Karpas-422 (cell line): ENCODE data around the gene NT5E. TPM values are rescaled to one million over a fixed set of nuclear protein-coding genes. Genes with fewer than 3 reads are reported as not detected.

Experiments
- DNase-seq: peaks from one replicate; pipeline ENCODE4 v3.0.0-alpha.2; 2015
- H2AFZ ChIP-seq: fragments of 200-600 bp; sonication (generic); 2 replicates; pipeline ENCODE4 v1.6.1; 2014; ENCODE audit warnings: antibody characterized with exemption, low read length, mixed read lengths
- H3K27ac ChIP-seq: fragments of 200-600 bp; sonication (generic); 2 replicates; pipeline ENCODE4 v1.5.1; 2014; ENCODE audit warnings: mild to moderate bottlenecking, low read length, moderate library complexity
- H3K27me3 ChIP-seq: fragments of 200-600 bp; sonication (generic); 2 replicates; pipeline ENCODE4 v1.6.1; 2014; ENCODE audit warnings: low read length, mixed read lengths
- H3K36me3 ChIP-seq: fragments of 200-600 bp; sonication (generic); 2 replicates; pipeline ENCODE4 v1.6.1; 2014; ENCODE audit warnings: low read length, mixed read lengths; ENCODE audit not compliant: insufficient read depth
- H3K4me1 ChIP-seq: fragments of 200-600 bp; sonication (generic); 2 replicates; pipeline ENCODE4 v1.6.1; 2014; ENCODE audit warnings: mild to moderate bottlenecking, low read length, mixed read lengths
- H3K4me2 ChIP-seq: fragments of 200-600 bp; sonication (generic); 2 replicates; pipeline ENCODE4 v1.6.1; 2014; ENCODE audit warnings: low read length, low read depth, mild to moderate bottlenecking; ENCODE audit not compliant: poor library complexity, severe bottlenecking
- H3K4me3 ChIP-seq: fragments of 200-600 bp; sonication (generic); 2 replicates; pipeline ENCODE4 v1.5.1; 2014; ENCODE audit warnings: mild to moderate bottlenecking, antibody characterized with exemption, low read length, mixed read lengths
- H3K79me2 ChIP-seq: fragments of 200-600 bp; sonication (generic); 2 replicates; pipeline ENCODE4 v1.6.1; 2014; ENCODE audit warnings: mild to moderate bottlenecking, low read length, mixed read lengths
- H3K9ac ChIP-seq: fragments of 200-600 bp; sonication (generic); 2 replicates; pipeline ENCODE4 v1.6.0; 2014; ENCODE audit warnings: low read length
- H3K9me2 ChIP-seq: fragments of 200-600 bp; sonication (generic), shearing (Covaris generic); replicated peaks from 2 replicates; pipeline ENCODE4 v1.6.0; 2014; ENCODE audit warnings: mild to moderate bottlenecking, low read length, moderate library complexity; ENCODE audit not compliant: insufficient read depth
- H3K9me3 ChIP-seq: fragments of 300-700, 200-600 bp; sonication (generic); 2 replicates; pipeline ENCODE4 v1.6.1; 2014; ENCODE audit warnings: low read length, mixed read lengths
- H4K20me1 ChIP-seq: fragments of 200-600 bp; sonication (generic); 2 replicates; pipeline ENCODE4 v1.6.1; 2014; ENCODE audit warnings: mild to moderate bottlenecking, antibody characterized with exemption, low read length, low read depth; ENCODE audit not compliant: insufficient read depth
- total RNA-seq: library from RNA; depleted of rRNA; stranded (reverse); fragments of >200 nt; shearing (Covaris generic); gene quantifications from 2 replicates; pipeline ENCODE4 v1.2.3, GENCODE V29; 2014; ENCODE audit warnings: low replicate concordance

Gene NT5E
- total RNA-seq, 1 experiment from 2014 or later = not detected

- H3K4me2 ChIP-seq = no peak overlapping the region
- no peaks in the 10 kb centered on the region for H3K79me2 ChIP-seq
- no peaks in the 10 kb centered on the region for H4K20me1 ChIP-seq
These were observed 23.9 kb downstream of the NT5E start for GRCh38 chr6:85473748-85474147.

DNA sequence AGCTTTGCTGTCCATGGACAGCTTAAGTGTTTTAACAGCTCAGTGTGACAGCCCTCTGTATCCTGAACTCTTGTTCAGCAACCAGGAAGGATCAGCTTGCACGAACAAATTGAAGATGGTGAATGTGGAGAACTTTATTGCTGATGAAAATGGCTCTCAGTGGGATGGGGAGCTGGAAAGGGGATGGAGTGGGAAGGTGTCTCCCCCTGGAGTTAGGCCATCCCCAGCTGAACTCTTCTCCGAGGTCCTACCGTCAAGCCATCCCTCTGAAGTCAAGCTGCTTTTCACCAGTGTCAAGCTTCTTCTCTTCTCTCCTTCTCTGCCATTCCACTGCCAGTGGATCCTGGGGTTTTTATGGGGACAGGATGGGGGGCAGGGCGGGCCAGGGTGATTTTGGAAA is 26.6 kb downstream of the NT5E start:
- H3K9ac ChIP-seq = no peak overlapping the region
- H3K4me3 ChIP-seq = no peak overlapping the region
- no peaks in the 10 kb centered on the region for H3K79me2 ChIP-seq
- no peaks in the 10 kb centered on the region for H4K20me1 ChIP-seq
- H3K9me3 ChIP-seq = no peaks in the 10 kb centered on the region
- no peak for DNase-seq
- no peaks in the 10 kb centered on the region for H3K36me3 ChIP-seq
- no peak overlapping the region for H2AFZ ChIP-seq
- no peaks in the 10 kb centered on the region for H3K27me3 ChIP-seq
- H3K27ac ChIP-seq = no peak overlapping the region
- no peak overlapping the region for H3K4me2 ChIP-seq
- no peaks in the 10 kb centered on the region for H3K9me2 ChIP-seq
- H3K4me1 ChIP-seq = 0 out of 2 replicates have a peak, but pooled peaks cover 2% of the 10 kb centered on the region

More at GRCh38 chr6:85473748-85474147, 23.9 kb downstream of the NT5E start:
- no peak for DNase-seq
- no peaks in the 10 kb centered on the region for H3K4me1 ChIP-seq
- H3K36me3 ChIP-seq = no peaks in the 10 kb centered on the region
- no peaks in the 10 kb centered on the region for H3K9me2 ChIP-seq
- H3K27me3 ChIP-seq = no peaks in the 10 kb centered on the region
- H3K9ac ChIP-seq = no peak overlapping the region
- no peak overlapping the region for H2AFZ ChIP-seq
- H3K27ac ChIP-seq = no peak overlapping the region
- H3K9me3 ChIP-seq = no peaks in the 10 kb centered on the region
- H3K4me3 ChIP-seq = no peak overlapping the region

GRCh38 chr6:85479208-85479607 is 29.3 kb downstream of the NT5E start:
- Histone ChIP-seq H3K27ac (no peak overlapping the region), H2AFZ (no peak overlapping the region), H3K4me2 (no peak overlapping the region), H3K27me3 (no peaks in the 10 kb centered on the region), H3K9me2 (no peaks in the 10 kb centered on the region), H3K79me2 (no peaks in the 10 kb centered on the region), H3K4me1 (peaks cover 7% of the 10 kb centered on the region; the same call in 1 of the 2 replicates), H4K20me1 (no peaks in the 10 kb centered on the region), H3K36me3 (no peaks in the 10 kb centered on the region), H3K9ac (no peak overlapping the region), H3K4me3 (no peak overlapping the region), H3K9me3 (no peaks in the 10 kb centered on the region)
- DNase-seq = no peak

- no peak overlapping the region for H3K4me2 ChIP-seq
- H4K20me1 ChIP-seq = no peaks in the 10 kb centered on the region
- DNase-seq = no peak
- H3K27ac ChIP-seq = no peak overlapping the region
- peaks cover 7% of the 10 kb centered on the region; the same call in 1 of the 2 replicates for H3K4me1 ChIP-seq
- no peaks in the 10 kb centered on the region for H3K79me2 ChIP-seq
- no peak overlapping the region for H3K9ac ChIP-seq
- H3K9me2 ChIP-seq = no peaks in the 10 kb centered on the region
- no peak overlapping the region for H2AFZ ChIP-seq
- H3K27me3 ChIP-seq = no peaks in the 10 kb centered on the region
- no peaks in the 10 kb centered on the region for H3K36me3 ChIP-seq
- no peaks in the 10 kb centered on the region for H3K9me3 ChIP-seq
- no peak overlapping the region for H3K4me3 ChIP-seq
These were observed 32.5 kb downstream of the NT5E start for GRCh38 chr6:85482206-85482904.

- Histone ChIP-seq H3K36me3 (no peaks in the 10 kb centered on the region), H3K27ac (no peak overlapping the region), H3K9ac (no peak overlapping the region), H3K27me3 (no peaks in the 10 kb centered on the region), H3K4me3 (no peak overlapping the region), H2AFZ (no peak overlapping the region), H3K4me2 (no peak overlapping the region), H3K79me2 (no peaks in the 10 kb centered on the region), H4K20me1 (no peaks in the 10 kb centered on the region), H3K9me3 (no peaks in the 10 kb centered on the region), H3K9me2 (no peaks in the 10 kb centered on the region), H3K4me1 (peaks cover 7% of the 10 kb centered on the region; the same call in 1 of the 2 replicates)
- peak; percentile 90 for DNase-seq
These were observed 33.2 kb downstream of the NT5E start for GRCh38 chr6:85482905-85483700.

DNA sequence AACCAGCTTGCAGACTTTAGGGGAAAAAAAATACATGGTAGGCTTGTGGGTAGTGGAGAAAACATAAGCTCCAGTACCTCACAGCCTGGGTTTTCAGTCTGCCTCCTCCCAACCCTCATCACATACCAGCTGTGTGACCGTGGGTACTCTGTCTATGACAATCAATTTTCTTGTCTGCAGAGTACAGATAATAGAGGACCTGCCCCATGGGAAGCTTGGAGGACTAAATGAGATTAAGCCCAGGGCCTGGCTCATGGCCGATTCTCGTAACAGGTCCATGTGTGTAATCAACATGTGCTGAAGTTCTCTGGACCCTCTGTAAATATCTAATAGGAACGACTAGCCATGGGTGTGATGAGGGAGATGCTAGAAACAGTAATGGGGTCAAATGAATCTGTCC is 34.0 kb downstream of the NT5E start:
- Histone ChIP-seq H3K4me2 (no peak overlapping the region), H3K4me3 (no peak overlapping the region), H2AFZ (no peak overlapping the region), H4K20me1 (no peaks in the 10 kb centered on the region), H3K79me2 (no peaks in the 10 kb centered on the region), H3K4me1 (peaks cover 7% of the 10 kb centered on the region; the same call in 1 of the 2 replicates), H3K36me3 (no peaks in the 10 kb centered on the region), H3K27ac (no peak overlapping the region), H3K9me3 (no peaks in the 10 kb centered on the region), H3K9ac (no peak overlapping the region), H3K9me2 (no peaks in the 10 kb centered on the region), H3K27me3 (no peaks in the 10 kb centered on the region)
- no peak for DNase-seq

DNA sequence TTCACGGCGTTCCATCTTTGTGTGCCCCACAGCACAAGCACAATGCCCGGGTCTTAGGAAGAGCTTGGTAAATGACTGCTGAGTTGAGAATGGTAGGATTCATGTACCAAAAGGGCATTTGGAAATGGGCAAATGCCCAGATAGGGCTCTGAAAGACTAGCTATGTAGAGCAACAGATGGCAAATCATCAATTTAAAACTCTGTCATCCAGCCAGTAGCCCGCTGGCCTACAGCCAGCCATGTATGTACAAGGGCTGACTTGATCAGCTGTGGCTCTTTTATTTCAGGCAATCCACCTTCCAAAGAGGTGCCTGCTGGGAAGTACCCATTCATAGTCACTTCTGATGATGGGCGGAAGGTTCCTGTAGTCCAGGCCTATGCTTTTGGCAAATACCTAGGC is 35.1 kb downstream of the NT5E start:
- Histone ChIP-seq H3K4me2 (no peak overlapping the region), H3K4me3 (no peak overlapping the region), H3K36me3 (no peaks in the 10 kb centered on the region), H3K9me2 (no peaks in the 10 kb centered on the region), H3K9ac (no peak overlapping the region), H3K79me2 (no peaks in the 10 kb centered on the region), H3K27me3 (no peaks in the 10 kb centered on the region), H2AFZ (no peak overlapping the region), H3K4me1 (peaks cover 7% of the 10 kb centered on the region; the same call in 1 of the 2 replicates), H3K9me3 (no peaks in the 10 kb centered on the region), H3K27ac (no peak overlapping the region), H4K20me1 (no peaks in the 10 kb centered on the region)
- DNase-seq = no peak

DNA sequence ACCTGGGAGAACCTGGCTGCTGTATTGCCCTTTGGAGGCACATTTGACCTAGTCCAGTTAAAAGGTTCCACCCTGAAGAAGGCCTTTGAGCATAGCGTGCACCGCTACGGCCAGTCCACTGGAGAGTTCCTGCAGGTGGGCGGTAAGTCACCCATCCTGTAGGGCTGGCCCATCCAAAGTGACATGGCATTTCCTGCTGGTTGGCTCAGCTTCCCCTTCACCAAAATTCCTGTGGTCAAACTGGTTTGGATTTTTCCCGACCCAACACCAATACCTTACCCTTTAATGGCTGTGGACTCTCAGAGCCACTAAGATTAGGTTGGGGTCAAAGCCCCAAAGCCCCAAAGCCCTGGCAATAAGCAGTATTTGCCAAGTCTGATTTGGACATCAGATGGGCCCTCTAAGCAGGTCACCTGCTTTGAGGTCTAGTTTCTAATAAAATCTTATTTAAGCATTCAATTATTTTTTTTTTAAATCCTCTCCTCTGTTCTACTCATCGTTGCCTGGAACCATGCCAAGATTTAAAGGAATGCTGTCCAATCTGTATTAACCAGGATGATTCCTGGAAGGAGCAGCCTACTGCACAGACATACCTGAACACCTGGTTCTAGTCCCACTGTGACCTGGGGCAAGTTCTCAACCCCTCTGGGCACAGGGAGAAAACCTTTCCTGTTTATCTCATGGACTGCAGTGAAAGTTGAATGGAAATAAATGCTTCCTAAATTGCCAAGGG is 40.8 kb downstream of the NT5E start:
- Histone ChIP-seq H3K9me3 (no peaks in the 10 kb centered on the region), H3K27me3 (no peaks in the 10 kb centered on the region), H4K20me1 (no peaks in the 10 kb centered on the region), H3K4me1 (no peaks in the 10 kb centered on the region), H3K79me2 (no peaks in the 10 kb centered on the region), H3K9me2 (no peaks in the 10 kb centered on the region), H2AFZ (no peak overlapping the region), H3K4me2 (no peak overlapping the region), H3K27ac (no peak overlapping the region), H3K36me3 (no peaks in the 10 kb centered on the region), H3K4me3 (no peak overlapping the region), H3K9ac (no peak overlapping the region)
- no peak for DNase-seq
